Heart left ventricle (tissue), 16 donors: ENCODE data around the gene PPAN. TPM values are rescaled to one million over a fixed set of nuclear protein-coding genes. Genes with fewer than 3 reads are reported as not detected.

Experiments
- ATAC-seq, 4 donors: fragments of 200-7000 bp; cut with Tn5 transposase; one replicate each; pipeline ENCODE4 v1.9.1; 2020 to 2022; ENCODE audit warnings: moderate library complexity in 4 of 4, mild to moderate bottlenecking in 3 of 4, moderate number of reproducible peaks in 1 of 4
- DNase-seq, 5 donors: peaks; one replicate each; pipeline ENCODE4 v3.0.0-alpha.2; 2020
- H3K27ac ChIP-seq, 12 donors: fragments of 200-600 bp; sonication (generic) in 4 of 12; one replicate each; pipeline versions ENCODE4 v1.5.0 to v1.8.0; 2016 to 2022; ENCODE audit warnings: mild to moderate bottlenecking in 2 of 12
- H3K27me3 ChIP-seq, 9 donors: fragments of 200-600 bp; sonication (generic) in 2 of 9; one replicate each; pipeline versions ENCODE4 v1.5.1 to v1.8.0; 2016 to 2022; ENCODE audit warnings: mild to moderate bottlenecking in 3 of 9
- H3K36me3 ChIP-seq, 9 donors: fragments of 200-600 bp; sonication (generic) in 2 of 9; one replicate each; pipeline versions ENCODE4 v1.5.0 to v1.8.0; 2018 to 2022; ENCODE audit warnings: mild to moderate bottlenecking in 2 of 9
- H3K4me1 ChIP-seq, 12 donors: fragments of 200-600 bp; sonication (generic) in 4 of 12; one replicate each; pipeline versions ENCODE4 v1.5.0 to v1.8.0; 2016 to 2022; ENCODE audit warnings: mild to moderate bottlenecking in 3 of 12
- H3K4me3 ChIP-seq, 12 donors: fragments of 200-600 bp; sonication (generic) in 4 of 12; one replicate each; pipeline versions ENCODE4 v1.5.0 to v1.8.0; 2017 to 2022; ENCODE audit warnings: mild to moderate bottlenecking in 9 of 12, moderate library complexity in 4 of 12
- H3K9me3 ChIP-seq, 12 donors: fragments of 200-600 bp; sonication (generic) in 4 of 12; one replicate each; pipeline versions ENCODE4 v1.5.0 to v1.8.0; 2016 to 2022; ENCODE audit warnings: mild to moderate bottlenecking in 1 of 12
- CTCF ChIP-seq, 12 donors: fragments of 200-600 bp; sonication (generic) in 4 of 12; IDR thresholded peaks; one replicate each; pipeline versions ENCODE4 v1.5.0 to v1.8.0; 2018 to 2022; ENCODE audit warnings: antibody characterized with exemption in 12 of 12, mild to moderate bottlenecking in 5 of 12
- POLR2A ChIP-seq, 2 donors: fragments of 450-650 bp; IDR thresholded peaks; one replicate each; pipeline ENCODE4 v1.6.1; 2017; ENCODE audit warnings: antibody characterized with exemption in 2 of 2, mild to moderate bottlenecking in 2 of 2, moderate library complexity in 2 of 2
- WGBS, 4 donors: extraction: QIAGEN DNeasy Blood & Tissue Kit in 2 of 4; methylation state at CpG; one replicate each; pipeline versions ENCODE4 v1.1.5 to v1.1.7; 2013 to 2018; 5-methylcytosine and 5-hydroxymethylcytosine counted together
- intact Hi-C, 10 donors: fragments of 100-400 bp; cut with DNase I; formaldehyde crosslinking; loops; one replicate each; pipeline versions ENCODE4 v1.11.1 to v1.14.2; 2022
- polyA plus RNA-seq, 2 donors: library from polyadenylated mRNA; stranded (reverse); fragments of 200-250 nt; gene quantifications; one replicate each; pipeline ENCODE4 v1.2.3, GENCODE V29; 2013
- total RNA-seq, 9 donors: library from RNA; depleted of rRNA in 2 of 9; stranded (reverse); fragments of >200 nt in 2 of 9; fragmentation: NEBNext Ultra II Directional in 3 of 9; extraction: Animal tissue kit (Norgen Biotek cat#: 25700) in 3 of 9; gene quantifications; one replicate each; pipeline versions ENCODE4 v1.1.0 to v1.2.4, GENCODE V29; 2016 to 2023
- donor health status: ischemic (EF 13 %, LVEDD 7.1; RV severe dilation, severe dysfunction).
- donor health status: healthy with polysubstance abuse.
- donor health status: DM: no; HTN: yes; CAD: no.
- donor health status: DM: no; HTN: no; CAD: no.
- donor health status: ischemic (EF 25% LVEDD 6.9; RV normal size, moderate dysfunction).
- donor health status: ischemic (EF 25% LVEDD 5.7; RV mildly dilated, moderate dysfunction).
- donor health status: healthy.
- donor health status: DM: yes; HTN: yes; CAD: no.
- donor health status: ischemic (EF 35%, LVEDD 5.7; RV mildly dilated, moderate dysfunction).
- donor health status: nonischemic (EF 11% LVEDD 7.7; RV severe dilation, severe dysfunction).
- donor health status: DM: yes; HTN: yes; CAD: no.
- donor health status: PGD.
- donor health status: ischemic (EF 29% LVEDD 5.4; RV normal size, mild dysfunction).
- donor health status: nonischemic (EF 23%, LVEDD 6.1; RV moderate dilation, normal function).

Gene PPAN
- total and polyA plus RNA-seq, 11 donors = 16.3 to 41.4 (median 22.5) TPM

- no peaks in the 10 kb centered on the region for H3K36me3 ChIP-seq
- H3K27ac ChIP-seq = no peak overlapping the region
- H3K9me3 ChIP-seq = peaks cover 0 to 7% (median 1%) of the 10 kb centered on the region in 12 donors
- WGBS, 4 donors = 67 to 69% (median 69%) methylated on average over 6 of the region's 6 CpGs
- DNase-seq (no peak), ATAC-seq (no peak)
- no peak overlapping the region for H3K4me3 ChIP-seq
- H3K4me1 ChIP-seq = no peaks in the 10 kb centered on the region
- H3K27me3 ChIP-seq = peaks cover 0 to 28% (median 0%) of the 10 kb centered on the region in 9 donors
- intact Hi-C loops = no loop called here
- TF ChIP-seq POLR2A (IDR thresholded peaks at IDR 0.05) (no peak), CTCF (IDR thresholded peaks at IDR 0.05) (no peak)
Observed at GRCh38 chr19:10069046-10069445, 37.1 kb upstream of the PPAN start.

GRCh38 chr19:10070730-10071446 lies 35.3 kb upstream of the PPAN start:
- WGBS, 4 donors = 73 to 76% (median 74%) methylated on average over 17 to 22 of the region's 22 CpGs
- no peaks in the 10 kb centered on the region for H3K36me3 ChIP-seq
- no peak for DNase-seq
- peaks cover 0 to 11% (median 2%) of the 10 kb centered on the region in 12 donors for H3K9me3 ChIP-seq
- H3K4me1 ChIP-seq = no peaks in the 10 kb centered on the region
- H3K27me3 ChIP-seq = peaks cover 0 to 20% (median 0%) of the 10 kb centered on the region in 9 donors
- no peak overlapping the region for H3K4me3 ChIP-seq
- intact Hi-C loops = no loop called here
- H3K27ac ChIP-seq = no peak overlapping the region
- peak in 1 of 4 donors; percentile 36 for ATAC-seq
- TF ChIP-seq CTCF (IDR thresholded peaks at IDR 0.05) (no peak), POLR2A (IDR thresholded peaks at IDR 0.05) (no peak)

GRCh38 chr19:10074153-10074552 lies 32.0 kb upstream of the PPAN start:
- Histone ChIP-seq H3K27me3 (peaks cover 0 to 6% (median 0%) of the 10 kb centered on the region in 9 donors), H3K27ac (no peak overlapping the region), H3K4me3 (no peak overlapping the region), H3K4me1 (no peaks in the 10 kb centered on the region), H3K9me3 (peaks cover 0 to 11% (median 2%) of the 10 kb centered on the region in 12 donors), H3K36me3 (no peaks in the 10 kb centered on the region)
- no peak for ATAC-seq
- WGBS, 4 donors = 53 to 80% (median 59%) methylated on average over 2 of the region's 2 CpGs
- TF ChIP-seq CTCF (IDR thresholded peaks at IDR 0.05) (peak in 3 of 12 donors; percentile 16 to 25 (median 23)), POLR2A (IDR thresholded peaks at IDR 0.05) (no peak)
- no peak for DNase-seq
- intact Hi-C loops = no loop called here

- H3K27ac ChIP-seq = no peak overlapping the region
- H3K9me3 ChIP-seq = peaks cover 0 to 11% (median 2%) of the 10 kb centered on the region in 12 donors
- H3K4me1 ChIP-seq = no peaks in the 10 kb centered on the region
- ATAC-seq (no peak), DNase-seq (no peak)
- peaks cover 0 to 2% (median 0%) of the 10 kb centered on the region in 9 donors for H3K27me3 ChIP-seq
- WGBS, 4 donors = 69 to 77% (median 74%) methylated on average over 6 of the region's 6 CpGs
- intact Hi-C loops = no loop called here
- no peaks in the 10 kb centered on the region for H3K36me3 ChIP-seq
- no peak for TF ChIP-seq POLR2A (IDR thresholded peaks at IDR 0.05)
- no peak for TF ChIP-seq CTCF (IDR thresholded peaks at IDR 0.05)
- no peak overlapping the region for H3K4me3 ChIP-seq
Observed at GRCh38 chr19:10076535-10076934, 29.6 kb upstream of the PPAN start.
